Hair follicle dermal papilla cell (primary cell): ENCODE data around the gene MGST1. TPM values are rescaled to one million over a fixed set of nuclear protein-coding genes. Genes with fewer than 3 reads are reported as not detected.

Source experiments
- total RNA-seq: library from RNA; depleted of rRNA; stranded (reverse); fragments of >200 nt; gene quantifications from 2 replicates; pipeline ENCODE4 v1.2.3, GENCODE V29; 2012

MGST1 gene
- 58.5 and 60.0 TPM in 2 replicates for total RNA-seq

DNA sequence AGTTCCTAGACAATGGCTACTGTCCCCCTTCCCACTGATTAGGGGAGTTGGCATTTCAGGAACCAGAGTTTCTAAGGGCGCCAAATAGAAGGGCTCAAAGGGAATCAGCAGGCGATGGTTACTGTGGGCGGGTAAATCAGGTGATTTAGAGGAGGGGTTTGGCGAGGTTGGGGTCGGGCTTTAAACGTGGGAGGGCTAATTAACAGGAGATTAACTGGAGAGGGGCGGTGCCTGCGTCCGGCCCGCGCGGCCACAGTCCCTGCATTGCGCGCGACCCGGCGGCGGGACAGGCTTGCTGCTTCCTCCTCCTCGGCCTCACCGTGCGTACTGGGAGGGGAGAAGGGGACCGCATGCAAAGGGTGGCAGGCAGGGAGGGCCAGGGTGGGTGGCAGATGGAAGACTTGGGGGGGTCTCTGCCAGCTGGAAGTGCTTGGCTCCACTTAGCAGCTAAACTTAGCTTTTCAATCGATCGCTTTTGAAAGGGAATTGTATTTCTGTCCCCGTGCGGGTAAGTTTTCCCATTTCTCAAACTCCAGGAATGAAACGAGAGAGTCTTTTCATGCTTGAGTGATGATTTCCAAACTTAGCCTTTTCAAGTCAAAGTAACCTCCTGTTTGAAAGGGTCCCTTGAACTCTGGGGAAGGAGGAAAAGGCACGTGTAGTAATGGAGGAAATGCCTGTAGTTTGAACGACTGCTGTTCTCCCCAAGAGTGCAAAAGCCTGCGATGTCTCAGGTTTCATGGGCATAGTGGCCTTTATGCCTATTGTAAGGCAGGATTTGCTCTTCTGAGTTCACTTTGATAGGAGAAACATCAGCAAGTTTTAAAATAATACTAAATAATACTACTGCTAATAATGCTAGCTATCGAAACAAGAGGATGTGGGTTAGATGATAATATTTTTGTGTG lies at the start of gene MGST1:
MGST1 (plus strand) TSS at position 255 of the 908 bp plus-strand sequence. CDS start 6,608 bp downstream, outside the sequence.

Other genes starting within 250 kb of the MGST1 start
- not detected in 2 replicates for gene SLC15A5, start 70.0 kb upstream of the MGST1 start, total RNA-seq